ENCODE measurements around the gene PLAGL2. TPM values are rescaled to one million over a fixed set of nuclear protein-coding genes. Genes with fewer than 3 reads are reported as not detected.

Gene PLAGL2
- total RNA-seq, 1 experiment from 2014 or later = 44.4 TPM

GRCh38 chr20:32215729-32216128 is 8.2 kb upstream of the PLAGL2 start:
- no peaks in the 10 kb centered on the region for H3K23me2 ChIP-seq (ENCODE audit: insufficient read length, low read depth, low read length, poor library complexity, severe bottlenecking)
- no peak overlapping the region for H2BK15ac ChIP-seq (ENCODE audit: low read depth, low read length)
- no peaks in the 10 kb centered on the region for H3K79me2 ChIP-seq (ENCODE audit: insufficient read depth, low read length)
- peaks cover 11 to 80% (median 56%) of the 10 kb centered on the region in 3 experiments for H3K36me3 Mint-ChIP-seq (ENCODE audit: insufficient read depth in 1 of 3, low read depth in 3 of 3)
- H2BK20ac ChIP-seq (ENCODE audit: low read depth, low read length, poor library complexity, severe bottlenecking) = no peak overlapping the region
- no peaks in the 10 kb centered on the region for H3K27me3 ChIP-seq (ENCODE audit: insufficient read depth, low read length)
- H4K5ac ChIP-seq (ENCODE audit: insufficient read length, low read depth, low read length) = no peak overlapping the region
- H3K56ac ChIP-seq (ENCODE audit: insufficient read length, low read depth, low read length) = no peak overlapping the region
- no CpG with 5 or more reads among the region's 3 CpGs for WGBS (ENCODE audit: extremely low coverage, insufficient read length, low lambda C conversion rate)
- no peaks in the 10 kb centered on the region for H4K20me1 ChIP-seq (ENCODE audit: control insufficient read depth, insufficient read depth, insufficient read length)
- TF ChIP-seq, protein P1, sequence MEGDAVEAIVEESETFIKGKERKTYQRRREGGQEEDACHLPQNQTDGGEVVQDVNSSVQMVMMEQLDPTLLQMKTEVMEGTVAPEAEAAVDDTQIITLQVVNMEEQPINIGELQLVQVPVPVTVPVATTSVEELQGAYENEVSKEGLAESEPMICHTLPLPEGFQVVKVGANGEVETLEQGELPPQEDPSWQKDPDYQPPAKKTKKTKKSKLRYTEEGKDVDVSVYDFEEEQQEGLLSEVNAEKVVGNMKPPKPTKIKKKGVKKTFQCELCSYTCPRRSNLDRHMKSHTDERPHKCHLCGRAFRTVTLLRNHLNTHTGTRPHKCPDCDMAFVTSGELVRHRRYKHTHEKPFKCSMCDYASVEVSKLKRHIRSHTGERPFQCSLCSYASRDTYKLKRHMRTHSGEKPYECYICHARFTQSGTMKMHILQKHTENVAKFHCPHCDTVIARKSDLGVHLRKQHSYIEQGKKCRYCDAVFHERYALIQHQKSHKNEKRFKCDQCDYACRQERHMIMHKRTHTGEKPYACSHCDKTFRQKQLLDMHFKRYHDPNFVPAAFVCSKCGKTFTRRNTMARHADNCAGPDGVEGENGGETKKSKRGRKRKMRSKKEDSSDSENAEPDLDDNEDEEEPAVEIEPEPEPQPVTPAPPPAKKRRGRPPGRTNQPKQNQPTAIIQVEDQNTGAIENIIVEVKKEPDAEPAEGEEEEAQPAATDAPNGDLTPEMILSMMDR (conservative IDR thresholded peaks at IDR 0.05) = no peak
- H3T11ph ChIP-seq (ENCODE audit: low read length) = no peak overlapping the region
- H3K79me1 ChIP-seq (ENCODE audit: insufficient read depth, low read depth, low read length, poor library complexity, severe bottlenecking) = no peaks in the 10 kb centered on the region
- no peaks in the 10 kb centered on the region for H3K4me1 Mint-ChIP-seq
- H3K9me3 ChIP-seq (ENCODE audit: control insufficient read depth, low read depth, low read length) = no peaks in the 10 kb centered on the region
- no peak overlapping the region for H3K27ac Mint-ChIP-seq
- no peak overlapping the region for H3K9ac ChIP-seq (ENCODE audit: extremely low read depth, insufficient read length, low read length)
- no peak overlapping the region for H3K27ac ChIP-seq (ENCODE audit: insufficient read length, low read depth, low read length)
- no peaks in the 10 kb centered on the region for H3K27me3 Mint-ChIP-seq (ENCODE audit: low read depth)
- H2BK120ac ChIP-seq (ENCODE audit: low read depth, low read length, poor library complexity, severe bottlenecking) = no peak overlapping the region
- H4K8ac ChIP-seq (replicated peaks; ENCODE audit: insufficient read length, low read depth, low read length) = no peak overlapping the region
- no peak overlapping the region for H4K91ac ChIP-seq (ENCODE audit: insufficient read length, low read depth, low read length)
- H3K9me3 Mint-ChIP-seq = no peaks in the 10 kb centered on the region
- no peak overlapping the region for H2AK5ac ChIP-seq (ENCODE audit: insufficient read length, low read length)
- no peak for DNase-seq
- no peak overlapping the region for H3K23ac ChIP-seq (ENCODE audit: insufficient read length, low read depth, low read length)
- H2AFZ ChIP-seq (ENCODE audit: low read length) = no peak overlapping the region
- H3K4me2 ChIP-seq (ENCODE audit: insufficient read depth, insufficient read length, low read length) = no peak overlapping the region
- no peak overlapping the region for H2BK5ac ChIP-seq (ENCODE audit: insufficient read length, low read length)
- H3K4me1 ChIP-seq (ENCODE audit: insufficient read depth, low read length) = no peaks in the 10 kb centered on the region
- no peak overlapping the region for H3K18ac ChIP-seq (ENCODE audit: insufficient read length, low read depth, low read length)
- H3K4me3 Mint-ChIP-seq = no peak overlapping the region
- H2BK12ac ChIP-seq (ENCODE audit: insufficient read length, low read depth, low read length) = no peak overlapping the region
- no peak overlapping the region for H3K14ac ChIP-seq (ENCODE audit: insufficient read depth, low read length)
- H3K4ac ChIP-seq (ENCODE audit: low read depth, low read length) = no peak overlapping the region

Measured in H9 (cell line).